Measurements from ENCODE around the gene NOL4L. TPM values are rescaled to one million over a fixed set of nuclear protein-coding genes. Genes with fewer than 3 reads are reported as not detected.
"Not testable (repeated sequence)": the region's sequence is repeated elsewhere in the genome, so short reads cannot be mapped to it uniquely, and the experiment has no call there.

Gene NOL4L
- total and polyA plus RNA-seq, 8 donors, result 3.8 to 54.0 (median 15.0) TPM

DNA sequence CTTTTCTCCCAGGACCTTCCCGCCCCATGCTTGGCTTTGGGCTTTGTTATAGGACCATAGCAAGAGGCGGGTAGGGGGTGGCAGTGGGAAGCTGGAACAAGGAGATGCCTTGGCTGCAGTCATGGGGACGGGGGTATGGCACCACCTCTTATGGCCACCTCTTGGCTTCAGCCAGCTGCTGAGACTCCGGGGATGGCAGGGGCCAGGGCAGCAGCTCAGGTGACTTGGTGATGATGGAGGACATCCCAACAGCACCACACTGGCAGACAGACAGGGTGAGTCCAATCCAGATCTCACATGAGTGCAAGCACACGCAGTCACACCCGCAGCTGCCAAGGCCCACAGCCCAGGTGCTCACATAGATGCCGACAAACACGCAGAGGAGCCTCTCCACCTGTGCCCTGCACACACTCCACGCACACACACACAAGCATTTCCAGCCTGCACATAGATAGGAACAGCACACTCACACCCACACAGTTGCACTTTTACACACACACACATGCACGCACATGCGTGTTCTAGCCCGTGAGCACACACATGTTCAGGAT, 6.2 kb downstream of the NOL4L start:
- intact Hi-C loops (cut with DNase I; ENCODE audit: low total_unique reads), result no loop called here
- 82 to 85% (median 84%) methylated on average over 8 to 12 of the region's 12 CpGs for WGBS, 5 donors
- no peaks in the 10 kb centered on the region for H3K36me3 ChIP-seq
- H3K4me3 ChIP-seq, result no peak overlapping the region
- no peak overlapping the region for H3K27ac ChIP-seq
- H3K27me3 ChIP-seq, result peaks cover 0 to 16% (median 13%) of the 10 kb centered on the region in 3 donors
- TF ChIP-seq, protein P1, sequence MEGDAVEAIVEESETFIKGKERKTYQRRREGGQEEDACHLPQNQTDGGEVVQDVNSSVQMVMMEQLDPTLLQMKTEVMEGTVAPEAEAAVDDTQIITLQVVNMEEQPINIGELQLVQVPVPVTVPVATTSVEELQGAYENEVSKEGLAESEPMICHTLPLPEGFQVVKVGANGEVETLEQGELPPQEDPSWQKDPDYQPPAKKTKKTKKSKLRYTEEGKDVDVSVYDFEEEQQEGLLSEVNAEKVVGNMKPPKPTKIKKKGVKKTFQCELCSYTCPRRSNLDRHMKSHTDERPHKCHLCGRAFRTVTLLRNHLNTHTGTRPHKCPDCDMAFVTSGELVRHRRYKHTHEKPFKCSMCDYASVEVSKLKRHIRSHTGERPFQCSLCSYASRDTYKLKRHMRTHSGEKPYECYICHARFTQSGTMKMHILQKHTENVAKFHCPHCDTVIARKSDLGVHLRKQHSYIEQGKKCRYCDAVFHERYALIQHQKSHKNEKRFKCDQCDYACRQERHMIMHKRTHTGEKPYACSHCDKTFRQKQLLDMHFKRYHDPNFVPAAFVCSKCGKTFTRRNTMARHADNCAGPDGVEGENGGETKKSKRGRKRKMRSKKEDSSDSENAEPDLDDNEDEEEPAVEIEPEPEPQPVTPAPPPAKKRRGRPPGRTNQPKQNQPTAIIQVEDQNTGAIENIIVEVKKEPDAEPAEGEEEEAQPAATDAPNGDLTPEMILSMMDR (IDR thresholded peaks at IDR 0.05), result no peak
- no peak for TF ChIP-seq POLR2AphosphoS5 (IDR thresholded peaks at IDR 0.05)
- TF ChIP-seq EP300 (IDR thresholded peaks at IDR 0.05), result no peak
- no peak for TF ChIP-seq POLR2A (IDR thresholded peaks at IDR 0.05)
- H3K4me1 ChIP-seq, result peaks cover 12 to 39% (median 24%) of the 10 kb centered on the region in 4 donors
- no peaks in the 10 kb centered on the region for H3K9me3 ChIP-seq
- no peak for DNase-seq

DNA sequence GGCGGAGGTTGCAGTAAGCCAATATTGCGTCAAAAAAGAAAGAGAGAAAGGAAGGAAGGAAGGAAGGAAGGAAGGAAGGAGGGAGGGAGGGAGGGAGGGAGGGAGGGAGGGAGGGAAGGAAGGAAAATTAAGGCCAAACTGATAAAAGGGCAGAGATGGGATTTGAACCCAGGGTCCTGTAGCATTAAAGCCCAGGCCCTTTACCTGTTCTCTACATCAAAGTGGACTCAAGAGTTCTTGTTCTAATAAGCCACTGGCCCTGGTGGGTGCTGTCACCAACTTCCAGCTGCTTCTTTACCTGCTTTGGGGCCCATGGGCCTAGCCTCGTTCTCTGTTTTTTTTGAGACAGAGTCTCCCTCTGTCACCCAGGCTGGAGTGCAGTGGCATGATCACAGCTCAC, 7.1 kb downstream of the NOL4L start:
- H3K4me3 ChIP-seq; H3K9me3 ChIP-seq; DNase-seq; H3K27me3 ChIP-seq; H3K27ac ChIP-seq; H3K36me3 ChIP-seq; intact Hi-C loops (cut with DNase I; ENCODE audit: low total_unique reads): not testable (repeated sequence)
- H3K4me1 ChIP-seq, result peaks cover 5 to 32% (median 17%) of the 10 kb centered on the region in 4 donors
- WGBS, 5 donors, result 62 to 91% (median 77%) methylated on average over 3 of the region's 3 CpGs

DNA sequence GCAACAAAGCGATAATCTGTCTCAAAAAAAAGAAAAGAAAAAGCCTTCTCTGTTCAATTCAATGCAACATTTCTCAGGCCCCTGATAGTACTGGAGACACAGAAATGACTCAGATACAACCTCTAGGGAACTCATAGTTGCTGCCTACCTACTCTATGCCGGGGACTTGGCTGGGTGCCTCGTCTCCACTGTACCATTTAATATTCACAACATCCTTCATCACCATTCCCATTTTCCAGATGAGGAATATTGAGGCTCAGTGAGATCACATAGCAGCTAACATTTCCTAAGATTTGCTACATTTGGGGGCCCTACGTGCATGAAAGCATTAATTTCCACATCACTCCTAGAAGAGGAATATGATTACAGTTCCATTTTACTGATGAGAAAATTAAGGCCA, 7.5 kb downstream of the NOL4L start:
- Histone ChIP-seq H3K9me3 (no peaks in the 10 kb centered on the region), H3K4me3 (no peak overlapping the region), H3K36me3 (no peaks in the 10 kb centered on the region), H3K27ac (no peak overlapping the region), H3K27me3 (peaks cover 0 to 3% (median 1%) of the 10 kb centered on the region in 3 donors), H3K4me1 (peaks cover under 1 to 28% (median 14%) of the 10 kb centered on the region in 4 donors)
- TF ChIP-seq, protein P1 (IDR thresholded peaks at IDR 0.05), result no peak
- TF ChIP-seq EP300 (IDR thresholded peaks at IDR 0.05) (no peak), POLR2AphosphoS5 (IDR thresholded peaks at IDR 0.05) (no peak), POLR2A (IDR thresholded peaks at IDR 0.05) (no peak)
- intact Hi-C loops (cut with DNase I; ENCODE audit: low total_unique reads), result no loop called here
- DNase-seq, result no peak
- 70 to 86% (median 81%) methylated on average over 4 of the region's 4 CpGs for WGBS, 5 donors

DNA sequence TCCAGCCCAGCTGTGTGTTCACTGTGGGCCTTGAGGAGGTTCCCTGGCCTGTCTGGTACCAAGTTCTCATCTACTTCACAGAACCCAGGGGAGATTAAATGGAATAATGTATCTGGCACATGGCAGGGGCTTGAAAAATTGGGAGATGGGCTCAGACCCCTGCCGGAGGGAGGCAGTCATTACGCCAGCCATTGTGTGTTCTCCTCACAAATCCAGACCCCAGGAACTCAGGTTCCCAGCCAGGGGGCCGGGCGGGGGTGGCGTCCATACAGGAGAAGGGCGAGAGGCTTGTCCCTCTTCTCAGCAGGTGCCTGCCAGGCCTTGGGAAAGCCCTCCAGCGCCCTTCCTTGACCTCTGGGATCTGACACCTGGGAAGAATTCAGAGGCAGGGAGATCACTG, 8.1 kb downstream of the NOL4L start:
- DNase-seq, result no peak
- Histone ChIP-seq H3K27me3 (no peaks in the 10 kb centered on the region), H3K9me3 (no peaks in the 10 kb centered on the region), H3K27ac (no peak overlapping the region), H3K4me3 (no peak overlapping the region), H3K36me3 (no peaks in the 10 kb centered on the region), H3K4me1 (peaks cover 0 to 22% (median 8%) of the 10 kb centered on the region in 4 donors)
- intact Hi-C loops (cut with DNase I; ENCODE audit: low total_unique reads), result no loop called here
- TF ChIP-seq, protein P1 (IDR thresholded peaks at IDR 0.05), result no peak
- no peak for TF ChIP-seq EP300 (IDR thresholded peaks at IDR 0.05)
- TF ChIP-seq POLR2A (IDR thresholded peaks at IDR 0.05), result no peak
- no peak for TF ChIP-seq POLR2AphosphoS5 (IDR thresholded peaks at IDR 0.05)
- WGBS, 5 donors, result 78 to 88% (median 84%) methylated on average over 6 to 7 of the region's 7 CpGs

DNA sequence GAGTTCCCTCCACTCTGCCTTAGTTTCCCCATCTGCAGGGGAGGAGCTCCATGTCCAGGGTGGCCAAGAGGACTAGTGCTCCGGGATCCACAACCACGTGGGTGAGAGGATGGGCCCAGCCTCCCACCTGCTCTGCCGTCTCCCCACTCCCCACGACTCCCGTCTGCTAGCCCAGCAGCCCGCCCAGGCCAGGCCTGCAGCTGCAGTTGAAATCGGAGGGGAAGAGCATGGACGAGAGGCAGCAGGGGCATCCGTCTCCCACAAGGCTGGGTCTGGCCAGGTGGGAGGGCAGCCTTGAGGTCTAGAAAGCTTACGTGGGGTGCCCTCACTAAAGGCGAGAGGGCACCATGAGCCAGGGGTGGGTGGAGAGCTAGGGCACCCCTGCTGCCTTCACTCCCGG, 8.6 kb downstream of the NOL4L start:
- TF ChIP-seq EP300 (IDR thresholded peaks at IDR 0.05), result no peak
- TF ChIP-seq POLR2AphosphoS5 (IDR thresholded peaks at IDR 0.05), result no peak
- TF ChIP-seq, protein P1 (IDR thresholded peaks at IDR 0.05), result no peak
- TF ChIP-seq POLR2A (IDR thresholded peaks at IDR 0.05), result no peak

More for the DNA sequence above, 8.6 kb downstream of the NOL4L start:
- WGBS, 5 donors, result 88 to 93% (median 89%) methylated on average over 12 of the region's 12 CpGs
- Histone ChIP-seq H3K27me3 (no peaks in the 10 kb centered on the region), H3K27ac (no peak overlapping the region), H3K9me3 (no peaks in the 10 kb centered on the region), H3K4me3 (no peak overlapping the region), H3K36me3 (no peaks in the 10 kb centered on the region), H3K4me1 (peaks cover 0 to 17% (median 5%) of the 10 kb centered on the region in 4 donors)
- DNase-seq, result no peak
- intact Hi-C loops (cut with DNase I; ENCODE audit: low total_unique reads), result no loop called here
